Measurements from ENCODE around the gene TTC38.
"Not testable (repeated sequence)": the region's sequence is repeated elsewhere in the genome, so short reads cannot be mapped to it uniquely, and the experiment has no call there.

Gene TTC38

GRCh38 chr22:46262449-46263215 is 5.2 kb upstream of the TTC38 start:
- H3K27me3 Mint-ChIP-seq = peaks cover 96% of the 10 kb centered on the region
- peaks cover 10 to 14% of the 10 kb centered on the region in 2 donors for H3K9me3 Mint-ChIP-seq

GRCh38 chr22:46263216-46263590 is 4.6 kb upstream of the TTC38 start, which contains the start of gene PKDREJ:
TSS of gene PKDREJ (minus strand) at chr22:46263343. CDS start at chr22:46263322, 21 bp downstream.
- peaks cover 22% of the 10 kb centered on the region for H3K4me1 Mint-ChIP-seq
- H3K27ac Mint-ChIP-seq = no peak within 1 kb of the TSS
- DNase-seq = no peak
- peaks cover 91% of the 10 kb centered on the region for H3K27me3 Mint-ChIP-seq
- no peak for ATAC-seq
- H3K4me3 Mint-ChIP-seq = peak within 1 kb of the TSS; percentile 49 to 69
- peaks cover 10 to 14% of the 10 kb centered on the region in 2 donors for H3K9me3 Mint-ChIP-seq

More at GRCh38 chr22:46262449-46263215, 5.2 kb upstream of the TTC38 start:
- DNase-seq (peak; percentile 44 to 55), ATAC-seq (peak; percentile 84)
- H3K4me3 Mint-ChIP-seq = peak overlapping the region; percentile 46 to 68
- peaks cover 18% of the 10 kb centered on the region for H3K4me1 Mint-ChIP-seq
- H3K27ac Mint-ChIP-seq = no peak overlapping the region

GRCh38 chr22:46264520-46264919 is 3.3 kb upstream of the TTC38 start:
- ATAC-seq, H3K4me3 Mint-ChIP-seq, DNase-seq, H3K27ac Mint-ChIP-seq: not testable (repeated sequence)
- H3K27me3 Mint-ChIP-seq = peaks cover 80% of the 10 kb centered on the region
- H3K4me1 Mint-ChIP-seq = peaks cover 27% of the 10 kb centered on the region
- peaks cover 10 to 14% of the 10 kb centered on the region in 2 donors for H3K9me3 Mint-ChIP-seq

- H3K27ac Mint-ChIP-seq, ATAC-seq, H3K4me3 Mint-ChIP-seq, DNase-seq: not testable (repeated sequence)
- peaks cover 69% of the 10 kb centered on the region for H3K27me3 Mint-ChIP-seq
- peaks cover 10 to 14% of the 10 kb centered on the region in 2 donors for H3K9me3 Mint-ChIP-seq
- H3K4me1 Mint-ChIP-seq = peaks cover 27% of the 10 kb centered on the region
Observed at GRCh38 chr22:46265627-46266026, 2.2 kb upstream of the TTC38 start.

- H3K27ac Mint-ChIP-seq = no peak overlapping the region
- peaks cover 15% of the 10 kb centered on the region for H3K4me1 Mint-ChIP-seq
- ATAC-seq = no peak
- peaks cover 10 to 14% of the 10 kb centered on the region in 2 donors for H3K9me3 Mint-ChIP-seq
- H3K4me3 Mint-ChIP-seq = no peak overlapping the region
- no peak for DNase-seq
- H3K27me3 Mint-ChIP-seq = peaks cover 31% of the 10 kb centered on the region
Observed at GRCh38 chr22:46269564-46269963, 1.8 kb downstream of the TTC38 start.

GRCh38 chr22:46272196-46272595 is 4.4 kb downstream of the TTC38 start:
- no peak for ATAC-seq

GRCh38 chr22:46272762-46273431 is 5.1 kb downstream of the TTC38 start:
- H3K27me3 Mint-ChIP-seq = no peaks in the 10 kb centered on the region
- H3K27ac Mint-ChIP-seq = no peak overlapping the region
- DNase-seq = no peak
- peaks cover 6 to 9% of the 10 kb centered on the region in 2 donors for H3K9me3 Mint-ChIP-seq
- no peak overlapping the region for H3K4me3 Mint-ChIP-seq
- H3K4me1 Mint-ChIP-seq = peaks cover 13% of the 10 kb centered on the region
- ATAC-seq = no peak

More at GRCh38 chr22:46272196-46272595, 4.4 kb downstream of the TTC38 start:
- Mint-ChIP-seq H3K4me1 (peaks cover 18% of the 10 kb centered on the region), H3K27me3 (peaks cover 5% of the 10 kb centered on the region), H3K9me3 (peaks cover 6 to 9% of the 10 kb centered on the region in 2 donors), H3K27ac (no peak overlapping the region), H3K4me3 (no peak overlapping the region)
- no peak for DNase-seq

- no peak overlapping the region for H3K27ac Mint-ChIP-seq
- no peak for ATAC-seq
Observed at GRCh38 chr22:46273432-46274148, 5.8 kb downstream of the TTC38 start.

GRCh38 chr22:46274381-46274780 is 6.6 kb downstream of the TTC38 start:
- peaks cover 5% of the 10 kb centered on the region for H3K4me1 Mint-ChIP-seq
- DNase-seq (no peak), ATAC-seq (no peak)
- peaks cover 6 to 9% of the 10 kb centered on the region in 2 donors for H3K9me3 Mint-ChIP-seq
- no peak overlapping the region for H3K27ac Mint-ChIP-seq
- H3K4me3 Mint-ChIP-seq = no peak overlapping the region
- no peaks in the 10 kb centered on the region for H3K27me3 Mint-ChIP-seq

More at GRCh38 chr22:46273432-46274148, 5.8 kb downstream of the TTC38 start:
- H3K9me3 Mint-ChIP-seq = peaks cover 6 to 9% of the 10 kb centered on the region in 2 donors
- peaks cover 6% of the 10 kb centered on the region for H3K4me1 Mint-ChIP-seq
- no peaks in the 10 kb centered on the region for H3K27me3 Mint-ChIP-seq
- H3K4me3 Mint-ChIP-seq = no peak overlapping the region
- no peak for DNase-seq

- ATAC-seq = no peak
- Mint-ChIP-seq H3K27ac (no peak overlapping the region), H3K27me3 (no peaks in the 10 kb centered on the region)
Observed at GRCh38 chr22:46275455-46276122, 7.8 kb downstream of the TTC38 start.

GRCh38 chr22:46276563-46276962 is 8.8 kb downstream of the TTC38 start:
- DNase-seq (no peak), ATAC-seq (no peak)
- Mint-ChIP-seq H3K4me1 (peaks cover 5% of the 10 kb centered on the region), H3K27me3 (no peaks in the 10 kb centered on the region), H3K27ac (no peak overlapping the region), H3K9me3 (peaks cover 6 to 9% of the 10 kb centered on the region in 2 donors), H3K4me3 (no peak overlapping the region)

More at GRCh38 chr22:46275455-46276122, 7.8 kb downstream of the TTC38 start:
- H3K4me3 Mint-ChIP-seq = no peak overlapping the region
- no peak for DNase-seq
- H3K4me1 Mint-ChIP-seq = peaks cover 5% of the 10 kb centered on the region
- peaks cover 6 to 9% of the 10 kb centered on the region in 2 donors for H3K9me3 Mint-ChIP-seq

GRCh38 chr22:46278656-46279645 is 11.1 kb downstream of the TTC38 start:
- Mint-ChIP-seq H3K4me3 (no peak overlapping the region), H3K27ac (no peak overlapping the region), H3K9me3 (peaks cover 6 to 9% of the 10 kb centered on the region in 2 donors), H3K27me3 (no peaks in the 10 kb centered on the region), H3K4me1 (peaks cover 5% of the 10 kb centered on the region)
- ATAC-seq (no peak), DNase-seq (no peak)

GRCh38 chr22:46280063-46280817 is 12.4 kb downstream of the TTC38 start:
- ATAC-seq (no peak), DNase-seq (no peak)
- Mint-ChIP-seq H3K4me1 (peaks cover 5% of the 10 kb centered on the region), H3K27ac (no peak overlapping the region), H3K9me3 (peaks cover 5 to 8% of the 10 kb centered on the region in 2 donors), H3K27me3 (no peaks in the 10 kb centered on the region), H3K4me3 (no peak overlapping the region)
